Measurements from ENCODE around the gene ACCSL. TPM values are rescaled to one million over a fixed set of nuclear protein-coding genes. Genes with fewer than 3 reads are reported as not detected.

Gene ACCSL
- total RNA-seq, 1 experiment from 2014 or later, result not detected

DNA sequence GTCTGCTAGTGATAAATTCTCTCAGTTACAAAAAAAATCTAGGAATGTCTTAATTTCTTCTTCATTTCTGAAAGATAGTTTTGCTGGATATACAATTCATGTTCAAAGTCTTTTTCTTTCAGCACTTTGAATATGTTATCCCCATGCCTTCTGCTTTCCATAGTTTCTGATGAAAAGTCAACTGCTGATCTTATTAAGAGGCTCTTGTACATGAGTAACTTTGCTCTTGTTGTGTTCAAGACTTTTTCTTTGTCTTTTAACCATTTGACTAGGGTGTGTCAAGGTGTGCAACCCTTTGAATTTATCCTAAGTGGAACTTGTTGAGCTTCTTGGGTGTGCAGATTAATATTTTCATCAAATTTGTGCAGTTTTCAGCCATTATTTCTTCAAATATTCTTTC, 22.1 kb upstream of the ACCSL start:
- H2AFZ ChIP-seq, result no peak overlapping the region
- H3K27ac ChIP-seq, result no peak overlapping the region
- BruUV-seq (replicated peaks), result no TSS peak
- no peaks in the 10 kb centered on the region for H3K36me3 ChIP-seq (ENCODE audit: low read depth)
- H4K20me1 ChIP-seq (ENCODE audit: insufficient read depth), result no peaks in the 10 kb centered on the region
- ChIA-PET CTCF (no interaction called here), POLR2A (ENCODE audit: unreplicated experiment) (no interaction called here)
- H3K4me2 ChIP-seq, result no peak overlapping the region
- no peaks in the 10 kb centered on the region for H3K9me3 ChIP-seq (ENCODE audit: insufficient read depth, low read depth)
- H3K27me3 ChIP-seq (ENCODE audit: insufficient read depth, low read depth), result peaks cover 23% of the 10 kb centered on the region
- TF ChIP-seq, protein P1, sequence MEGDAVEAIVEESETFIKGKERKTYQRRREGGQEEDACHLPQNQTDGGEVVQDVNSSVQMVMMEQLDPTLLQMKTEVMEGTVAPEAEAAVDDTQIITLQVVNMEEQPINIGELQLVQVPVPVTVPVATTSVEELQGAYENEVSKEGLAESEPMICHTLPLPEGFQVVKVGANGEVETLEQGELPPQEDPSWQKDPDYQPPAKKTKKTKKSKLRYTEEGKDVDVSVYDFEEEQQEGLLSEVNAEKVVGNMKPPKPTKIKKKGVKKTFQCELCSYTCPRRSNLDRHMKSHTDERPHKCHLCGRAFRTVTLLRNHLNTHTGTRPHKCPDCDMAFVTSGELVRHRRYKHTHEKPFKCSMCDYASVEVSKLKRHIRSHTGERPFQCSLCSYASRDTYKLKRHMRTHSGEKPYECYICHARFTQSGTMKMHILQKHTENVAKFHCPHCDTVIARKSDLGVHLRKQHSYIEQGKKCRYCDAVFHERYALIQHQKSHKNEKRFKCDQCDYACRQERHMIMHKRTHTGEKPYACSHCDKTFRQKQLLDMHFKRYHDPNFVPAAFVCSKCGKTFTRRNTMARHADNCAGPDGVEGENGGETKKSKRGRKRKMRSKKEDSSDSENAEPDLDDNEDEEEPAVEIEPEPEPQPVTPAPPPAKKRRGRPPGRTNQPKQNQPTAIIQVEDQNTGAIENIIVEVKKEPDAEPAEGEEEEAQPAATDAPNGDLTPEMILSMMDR (conservative IDR thresholded peaks at IDR 0.05), result no peak
- no peak for TF ChIP-seq EZH2 (IDR thresholded peaks at IDR 0.05; ENCODE audit: low read depth)
- no peaks in the 10 kb centered on the region for H3K79me2 ChIP-seq (ENCODE audit: low read depth)
- DNase-seq, result no peak
- H3K9me2 ChIP-seq (ENCODE audit: insufficient read depth), result no peaks in the 10 kb centered on the region; the same call in 1 of the 2 replicates
- H3K4me1 ChIP-seq (replicated peaks; ENCODE audit: insufficient read depth), result no peaks in the 10 kb centered on the region
- no peak overlapping the region for H3K4me3 ChIP-seq
- intact Hi-C loops (cut with micrococcal nuclease; ENCODE audit: unreplicated experiment), result no loop called here
- no peaks in the 10 kb centered on the region for H3F3A ChIP-seq (ENCODE audit: insufficient read depth, low read depth)

DNA sequence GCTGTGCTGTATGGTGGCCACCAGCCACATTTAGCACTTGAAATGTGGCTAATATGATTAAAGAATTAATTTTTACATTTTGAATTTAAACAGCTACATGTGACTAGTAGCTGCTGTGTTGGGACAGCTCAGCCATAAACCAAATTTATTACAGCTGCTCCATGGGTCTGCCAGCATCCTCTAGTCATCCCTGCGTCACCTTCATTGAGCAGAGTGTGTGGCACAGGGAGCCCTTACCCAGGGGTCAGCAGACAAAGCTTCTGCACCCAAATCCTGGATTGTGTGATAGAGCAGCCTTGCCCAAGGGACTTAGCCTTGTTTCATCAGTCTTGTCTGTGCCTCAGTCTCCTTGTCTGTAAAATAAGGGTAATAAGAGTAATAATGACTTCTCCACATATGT, 19.4 kb upstream of the ACCSL start:
- Histone ChIP-seq H3F3A (ENCODE audit: insufficient read depth, low read depth) (no peaks in the 10 kb centered on the region), H3K4me1 (replicated peaks; ENCODE audit: insufficient read depth) (no peaks in the 10 kb centered on the region), H3K4me3 (no peak overlapping the region), H3K4me2 (no peak overlapping the region), H3K9me2 (ENCODE audit: insufficient read depth) (no peaks in the 10 kb centered on the region; the same call in 1 of the 2 replicates), H4K20me1 (ENCODE audit: insufficient read depth) (no peaks in the 10 kb centered on the region), H3K36me3 (ENCODE audit: low read depth) (no peaks in the 10 kb centered on the region), H3K27ac (no peak overlapping the region), H3K79me2 (ENCODE audit: low read depth) (no peaks in the 10 kb centered on the region), H3K9me3 (ENCODE audit: insufficient read depth, low read depth) (no peaks in the 10 kb centered on the region), H2AFZ (no peak overlapping the region), H3K27me3 (ENCODE audit: insufficient read depth, low read depth) (peaks cover 34% of the 10 kb centered on the region)
- ChIA-PET POLR2A (ENCODE audit: unreplicated experiment) (no interaction called here), CTCF (no interaction called here)
- BruUV-seq (replicated peaks), result no TSS peak
- no peak for DNase-seq
- TF ChIP-seq, protein P1 (conservative IDR thresholded peaks at IDR 0.05), result no peak
- TF ChIP-seq EZH2 (IDR thresholded peaks at IDR 0.05; ENCODE audit: low read depth), result no peak
- intact Hi-C loops (cut with micrococcal nuclease; ENCODE audit: unreplicated experiment), result no loop called here

DNA sequence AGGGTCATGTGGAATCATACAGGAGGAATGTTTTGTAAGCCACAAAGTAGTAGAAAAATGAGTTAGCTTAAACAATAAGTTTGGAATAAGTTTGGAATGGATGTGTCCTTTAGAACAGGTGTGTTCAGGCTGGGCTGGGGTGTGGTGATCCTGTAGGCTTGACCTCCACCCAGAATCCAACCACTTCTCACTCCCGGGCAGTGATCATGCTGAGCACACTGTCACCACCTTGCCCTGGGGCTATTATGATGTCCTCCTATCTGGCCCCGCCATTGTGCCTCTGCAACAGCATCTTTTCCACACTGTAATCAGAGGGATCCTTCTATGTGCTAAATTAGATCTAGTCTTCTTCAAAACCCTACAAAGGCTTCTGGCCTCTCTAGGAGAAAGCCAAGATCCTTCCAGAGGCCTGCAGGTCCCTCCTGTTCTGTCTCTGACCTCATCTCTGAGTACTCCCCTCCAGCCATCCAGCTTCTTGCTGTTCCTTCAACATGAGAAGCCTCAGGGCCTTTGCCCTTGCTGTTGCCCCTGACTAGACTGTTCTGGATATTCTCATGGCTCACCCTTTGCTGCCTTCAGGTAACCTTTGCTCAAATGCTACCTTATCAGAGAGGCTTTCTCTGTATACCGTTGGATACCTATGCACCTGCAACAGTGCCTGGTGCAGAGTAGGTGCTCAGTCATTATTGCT, 18.8 kb upstream of the ACCSL start:
- H3K4me1 ChIP-seq (replicated peaks; ENCODE audit: insufficient read depth), result no peaks in the 10 kb centered on the region
- ChIA-PET POLR2A (ENCODE audit: unreplicated experiment) (no interaction called here), CTCF (no interaction called here)
- H3K79me2 ChIP-seq (ENCODE audit: low read depth), result no peaks in the 10 kb centered on the region
- no peak for DNase-seq
- H3K9me2 ChIP-seq (ENCODE audit: insufficient read depth), result no peaks in the 10 kb centered on the region; the same call in 1 of the 2 replicates
- BruUV-seq (replicated peaks), result no TSS peak
- no peak for TF ChIP-seq EZH2 (IDR thresholded peaks at IDR 0.05; ENCODE audit: low read depth)
- H3K36me3 ChIP-seq (ENCODE audit: low read depth), result no peaks in the 10 kb centered on the region
- intact Hi-C loops (cut with micrococcal nuclease; ENCODE audit: unreplicated experiment), result no loop called here
- H3K27ac ChIP-seq, result no peak overlapping the region
- H4K20me1 ChIP-seq (ENCODE audit: insufficient read depth), result no peaks in the 10 kb centered on the region
- H3K4me3 ChIP-seq, result no peak overlapping the region
- no peak overlapping the region for H3K4me2 ChIP-seq
- no peak overlapping the region for H2AFZ ChIP-seq
- H3K27me3 ChIP-seq (ENCODE audit: insufficient read depth, low read depth), result peaks cover 37% of the 10 kb centered on the region
- no peaks in the 10 kb centered on the region for H3F3A ChIP-seq (ENCODE audit: insufficient read depth, low read depth)
- no peaks in the 10 kb centered on the region for H3K9me3 ChIP-seq (ENCODE audit: insufficient read depth, low read depth)

DNA sequence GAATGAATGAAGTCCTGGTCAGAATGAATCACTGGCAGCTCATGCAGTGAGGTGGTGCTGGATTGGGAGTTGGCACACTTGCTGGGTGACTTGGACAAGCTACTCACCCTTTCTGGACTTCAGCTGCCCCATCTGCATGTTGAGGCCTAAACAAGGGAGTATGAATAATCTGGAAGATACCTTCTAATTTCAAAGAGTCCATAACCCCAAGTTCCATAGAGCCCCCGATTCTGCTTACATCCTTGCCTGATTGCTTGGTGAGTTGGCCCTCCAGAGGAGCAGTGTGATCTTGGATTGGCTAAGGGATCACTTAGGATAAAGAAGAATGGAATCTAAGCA, 18.3 kb upstream of the ACCSL start:
- Histone ChIP-seq H3K4me2 (no peak overlapping the region), H3K27me3 (ENCODE audit: insufficient read depth, low read depth) (peaks cover 37% of the 10 kb centered on the region), H3F3A (ENCODE audit: insufficient read depth, low read depth) (no peaks in the 10 kb centered on the region), H3K9me3 (ENCODE audit: insufficient read depth, low read depth) (no peaks in the 10 kb centered on the region), H3K36me3 (ENCODE audit: low read depth) (no peaks in the 10 kb centered on the region), H3K4me1 (replicated peaks; ENCODE audit: insufficient read depth) (no peaks in the 10 kb centered on the region), H3K27ac (no peak overlapping the region), H2AFZ (no peak overlapping the region), H3K9me2 (ENCODE audit: insufficient read depth) (no peaks in the 10 kb centered on the region; the same call in 1 of the 2 replicates), H3K79me2 (ENCODE audit: low read depth) (no peaks in the 10 kb centered on the region), H3K4me3 (no peak overlapping the region), H4K20me1 (ENCODE audit: insufficient read depth) (no peaks in the 10 kb centered on the region)
- CTCF ChIA-PET, result no interaction called here
- BruUV-seq (replicated peaks), result no TSS peak
- DNase-seq, result no peak
- intact Hi-C loops (cut with micrococcal nuclease; ENCODE audit: unreplicated experiment), result no loop called here
- POLR2A ChIA-PET (ENCODE audit: unreplicated experiment), result no interaction called here
- TF ChIP-seq EZH2 (IDR thresholded peaks at IDR 0.05; ENCODE audit: low read depth), result no peak
- TF ChIP-seq, protein P1 (conservative IDR thresholded peaks at IDR 0.05), result no peak

Data from PC-9 (cell line).